ENCODE results near the gene OR5B21. TPM values are rescaled to one million over a fixed set of nuclear protein-coding genes. Genes with fewer than 3 reads are reported as not detected.

The OR5B21 gene
- polyA plus RNA-seq, 3 donors = 0.12 TPM; not detected in 2

DNA sequence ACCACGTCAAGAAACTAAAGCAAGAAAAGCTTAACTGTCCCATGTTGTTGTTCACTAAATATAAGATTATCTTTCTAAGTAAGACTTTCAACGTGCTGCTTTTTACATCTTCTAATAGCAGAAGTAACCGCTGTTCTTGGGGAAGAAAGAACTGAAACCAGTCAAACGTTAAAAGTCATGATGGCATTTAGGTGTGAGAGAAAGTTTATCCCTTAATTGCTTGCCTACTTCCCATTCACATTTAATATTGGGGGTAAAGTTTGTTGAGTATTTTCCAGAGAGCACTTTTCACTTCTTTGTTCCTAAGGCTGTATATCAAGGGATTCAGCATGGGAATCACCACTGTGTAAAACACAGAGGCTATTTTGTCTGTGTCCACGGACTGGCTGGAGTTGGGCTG, 970 bp downstream of the OR5B21 start:
- Histone ChIP-seq H3K4me2 (replicated peaks; ENCODE audit: extremely low read depth, low read length, poor library complexity, severe bottlenecking) (no peak overlapping the region), H3K9ac (ENCODE audit: insufficient read depth, low read length, poor library complexity, severe bottlenecking) (no peak overlapping the region), H3K4me3 (replicated peaks in 1 of 3; ENCODE audit: low read depth in 2 of 3, low read length in 3 of 3) (no peak overlapping the region), H3K4me1 (ENCODE audit: control insufficient read depth in 1 of 2, insufficient read depth in 2 of 2, low read length in 2 of 2) (peaks cover 8 to 9% of the 10 kb centered on the region in 2 donors), H3K79me2 (ENCODE audit: insufficient read depth, low read length) (no peaks in the 10 kb centered on the region), H2AFZ (ENCODE audit: insufficient read depth, low read depth, low read length, poor library complexity, severe bottlenecking) (no peak overlapping the region), H3K9me3 (replicated peaks in 1 of 2; ENCODE audit: control insufficient read depth in 1 of 2, insufficient read depth in 1 of 2, low read length in 2 of 2) (no peaks in the 10 kb centered on the region), H4K20me1 (ENCODE audit: insufficient read depth, low read length) (no peaks in the 10 kb centered on the region), H3K27ac (ENCODE audit: low read depth in 1 of 2, low read length in 2 of 2) (no peak overlapping the region), H3K36me3 (replicated peaks in 1 of 2; ENCODE audit: control insufficient read depth in 1 of 2, insufficient read depth in 2 of 2, low read length in 2 of 2) (no peaks in the 10 kb centered on the region), H3K27me3 (ENCODE audit: control insufficient read depth in 2 of 2, insufficient read depth in 2 of 2, low read length in 2 of 2) (no peaks in the 10 kb centered on the region)
- WGBS (ENCODE audit: insufficient coverage) = no CpG with 5 or more reads among the region's 5 CpGs
- no peak for DNase-seq
- no peak overlapping the region for H3K27ac Mint-ChIP-seq
- peaks cover 14% of the 10 kb centered on the region for H3K4me1 Mint-ChIP-seq
- intact Hi-C loops (cut with micrococcal nuclease) = no loop called here
- H3K4me3 Mint-ChIP-seq = no peak overlapping the region
- no peaks in the 10 kb centered on the region for H3K9me3 Mint-ChIP-seq
- TF ChIP-seq, protein P1, sequence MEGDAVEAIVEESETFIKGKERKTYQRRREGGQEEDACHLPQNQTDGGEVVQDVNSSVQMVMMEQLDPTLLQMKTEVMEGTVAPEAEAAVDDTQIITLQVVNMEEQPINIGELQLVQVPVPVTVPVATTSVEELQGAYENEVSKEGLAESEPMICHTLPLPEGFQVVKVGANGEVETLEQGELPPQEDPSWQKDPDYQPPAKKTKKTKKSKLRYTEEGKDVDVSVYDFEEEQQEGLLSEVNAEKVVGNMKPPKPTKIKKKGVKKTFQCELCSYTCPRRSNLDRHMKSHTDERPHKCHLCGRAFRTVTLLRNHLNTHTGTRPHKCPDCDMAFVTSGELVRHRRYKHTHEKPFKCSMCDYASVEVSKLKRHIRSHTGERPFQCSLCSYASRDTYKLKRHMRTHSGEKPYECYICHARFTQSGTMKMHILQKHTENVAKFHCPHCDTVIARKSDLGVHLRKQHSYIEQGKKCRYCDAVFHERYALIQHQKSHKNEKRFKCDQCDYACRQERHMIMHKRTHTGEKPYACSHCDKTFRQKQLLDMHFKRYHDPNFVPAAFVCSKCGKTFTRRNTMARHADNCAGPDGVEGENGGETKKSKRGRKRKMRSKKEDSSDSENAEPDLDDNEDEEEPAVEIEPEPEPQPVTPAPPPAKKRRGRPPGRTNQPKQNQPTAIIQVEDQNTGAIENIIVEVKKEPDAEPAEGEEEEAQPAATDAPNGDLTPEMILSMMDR (IDR thresholded peaks at IDR 0.05) = no peak
- H3K36me3 Mint-ChIP-seq = no peaks in the 10 kb centered on the region
- H3K27me3 Mint-ChIP-seq (ENCODE audit: low read depth in 3 of 3) = peaks cover 0 to 3% (median 1%) of the 10 kb centered on the region in 3 donors

DNA sequence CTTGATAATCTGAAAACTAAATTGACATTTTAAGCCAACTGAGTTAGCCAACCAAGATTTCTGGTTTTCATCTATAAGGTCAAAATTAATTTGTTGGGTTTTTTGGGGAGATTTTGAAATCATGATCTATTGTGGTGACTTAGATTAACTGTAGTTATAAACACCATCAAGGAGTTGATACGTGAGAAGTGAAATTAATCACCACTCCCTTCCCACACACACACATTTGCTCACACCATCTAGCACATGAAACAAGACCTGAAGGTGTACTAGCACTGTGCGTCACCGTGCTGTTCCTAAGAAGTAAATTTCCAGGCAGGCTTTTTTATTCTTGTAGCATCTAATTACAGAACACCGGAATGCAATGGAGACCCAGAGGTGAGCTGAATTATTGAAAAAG, 2.1 kb downstream of the OR5B21 start:
- no peaks in the 10 kb centered on the region for H3K9me3 ChIP-seq (replicated peaks in 1 of 2; ENCODE audit: control insufficient read depth in 1 of 2, insufficient read depth in 1 of 2, low read length in 2 of 2)
- intact Hi-C loops (cut with micrococcal nuclease) = no loop called here
- Mint-ChIP-seq H3K36me3 (no peaks in the 10 kb centered on the region), H3K27ac (no peak overlapping the region), H3K4me3 (no peak overlapping the region), H3K27me3 (ENCODE audit: low read depth in 3 of 3) (peaks cover 0 to 3% (median 1%) of the 10 kb centered on the region in 3 donors), H3K4me1 (peaks cover 14% of the 10 kb centered on the region), H3K9me3 (no peaks in the 10 kb centered on the region)
- TF ChIP-seq, protein P1 (IDR thresholded peaks at IDR 0.05) = no peak
- WGBS (ENCODE audit: insufficient coverage) = 90% methylated on average over 2 of the region's 4 CpGs
- no peaks in the 10 kb centered on the region for H4K20me1 ChIP-seq (ENCODE audit: insufficient read depth, low read length)
- H3K27me3 ChIP-seq (ENCODE audit: control insufficient read depth in 2 of 2, insufficient read depth in 2 of 2, low read length in 2 of 2) = no peaks in the 10 kb centered on the region
- H3K79me2 ChIP-seq (ENCODE audit: insufficient read depth, low read length) = no peaks in the 10 kb centered on the region
- no peak overlapping the region for H3K9ac ChIP-seq (ENCODE audit: insufficient read depth, low read length, poor library complexity, severe bottlenecking)
- H3K4me3 ChIP-seq (replicated peaks in 1 of 3; ENCODE audit: low read depth in 2 of 3, low read length in 3 of 3) = no peak overlapping the region
- H2AFZ ChIP-seq (ENCODE audit: insufficient read depth, low read depth, low read length, poor library complexity, severe bottlenecking) = no peak overlapping the region
- no peak for DNase-seq
- H3K4me2 ChIP-seq (replicated peaks; ENCODE audit: extremely low read depth, low read length, poor library complexity, severe bottlenecking) = no peak overlapping the region
- H3K27ac ChIP-seq (ENCODE audit: low read depth in 1 of 2, low read length in 2 of 2) = no peak overlapping the region
- peaks cover 8 to 9% of the 10 kb centered on the region in 2 donors for H3K4me1 ChIP-seq (ENCODE audit: control insufficient read depth in 1 of 2, insufficient read depth in 2 of 2, low read length in 2 of 2)
- no peaks in the 10 kb centered on the region for H3K36me3 ChIP-seq (replicated peaks in 1 of 2; ENCODE audit: control insufficient read depth in 1 of 2, insufficient read depth in 2 of 2, low read length in 2 of 2)
